Hindlimb muscle (tissue), 1 donor: ENCODE data around the gene RBM33. TPM values are rescaled to one million over a fixed set of nuclear protein-coding genes. Genes with fewer than 3 reads are reported as not detected.

ENCODE experiments used
- DNase-seq: peaks from one replicate; pipeline ENCODE4 v3.0.0-alpha.2; 2013
- polyA plus RNA-seq: library from polyadenylated mRNA; unstranded; fragments of 120-200 nt; gene quantifications from one replicate; pipeline ENCODE4 v1.2.1, GENCODE V29; 2013; ENCODE audit not compliant: insufficient read length

Gene RBM33
- polyA plus RNA-seq, 1 donor = 28.4 TPM

- no peak for DNase-seq
Measured at GRCh38 chr7:155694851-155695250, 50.4 kb downstream of the RBM33 start.

DNA sequence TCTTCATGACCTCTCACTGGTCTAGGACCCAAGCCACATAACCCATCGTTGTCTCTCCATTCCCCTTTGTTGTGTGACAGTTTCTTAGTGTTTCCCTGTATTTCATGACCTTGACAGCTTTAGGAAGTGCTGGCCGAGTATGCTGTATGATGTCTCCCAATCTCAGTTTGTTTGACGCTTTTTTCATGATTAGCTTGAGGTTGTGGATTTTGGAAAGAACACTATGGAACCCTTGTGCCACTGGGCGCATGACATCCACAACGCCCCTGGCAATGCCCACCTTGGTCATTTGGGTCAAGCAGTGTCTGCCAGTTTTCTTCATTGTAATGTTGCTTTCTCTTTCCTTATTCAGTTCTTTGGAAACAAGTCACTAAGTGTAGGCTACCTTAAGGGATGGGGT is 52.3 kb downstream of the RBM33 start:
- DNase-seq = no peak

- DNase-seq = no peak
Measured at GRCh38 chr7:155698633-155699032, 54.2 kb downstream of the RBM33 start.

DNA sequence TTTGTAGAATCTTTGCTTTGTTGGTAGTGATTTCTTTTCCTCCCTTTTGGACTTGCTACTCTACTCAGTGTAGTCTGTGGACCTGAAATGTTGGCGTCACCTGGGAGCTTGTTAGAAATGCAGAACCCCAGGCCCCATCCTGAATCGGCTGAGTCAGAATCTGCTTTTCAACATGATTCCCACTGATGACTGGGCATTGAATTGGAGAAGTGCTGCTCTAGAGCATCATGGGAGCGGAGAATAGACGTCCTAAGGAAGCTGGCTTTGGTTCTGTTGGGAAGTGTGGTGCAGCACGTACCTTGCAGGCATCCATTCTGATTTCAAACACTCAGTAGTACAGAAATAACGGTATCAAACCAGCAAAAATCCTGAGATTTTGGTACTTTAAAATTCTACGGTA is 54.7 kb downstream of the RBM33 start:
- DNase-seq = no peak

GRCh38 chr7:155700847-155701246 is 56.4 kb downstream of the RBM33 start:
- no peak for DNase-seq

- no peak for DNase-seq
Measured at GRCh38 chr7:155701972-155702544, 57.6 kb downstream of the RBM33 start.

- no peak for DNase-seq
Measured at GRCh38 chr7:155702616-155703015, 58.2 kb downstream of the RBM33 start.

DNA sequence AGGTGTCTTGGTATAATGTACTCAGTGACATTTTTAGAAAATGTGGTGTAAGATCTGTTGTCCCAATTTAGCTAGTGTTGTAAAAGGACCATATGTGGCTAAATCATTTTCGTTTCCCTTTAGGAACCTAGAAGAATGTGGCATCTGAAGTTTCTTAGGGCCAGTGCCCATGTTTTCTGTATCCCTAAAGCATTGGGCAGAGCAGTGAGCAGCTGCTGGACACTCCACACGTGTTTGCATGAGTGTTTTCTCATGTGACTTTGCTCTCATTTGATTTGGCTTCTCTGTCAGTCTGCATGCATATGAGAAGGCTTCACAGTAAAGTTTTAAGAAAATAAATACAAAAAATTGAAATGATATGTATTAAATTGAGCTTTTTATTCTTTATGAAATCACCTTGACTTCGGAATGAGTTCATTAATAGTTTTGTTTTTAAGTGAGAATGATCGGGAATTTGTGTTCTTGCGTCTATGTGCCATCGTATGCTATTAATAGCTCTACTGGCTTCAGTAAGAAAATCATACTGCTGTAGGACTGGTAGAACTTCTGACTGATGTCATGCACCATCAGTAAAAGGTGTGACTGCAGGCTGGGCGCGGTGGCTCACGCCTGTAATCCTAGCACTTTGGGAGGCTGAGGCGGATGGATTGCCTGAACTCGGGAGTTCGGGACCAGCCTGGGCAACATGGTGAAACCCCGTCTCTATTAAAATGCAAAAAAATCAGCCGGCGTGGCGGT is 61.3 kb downstream of the RBM33 start:
- DNase-seq = no peak

- DNase-seq = no peak
Measured at GRCh38 chr7:155706376-155706775, 61.9 kb downstream of the RBM33 start.

GRCh38 chr7:155709453-155709852 is 65.0 kb downstream of the RBM33 start:
- no peak for DNase-seq

- no peak for DNase-seq
Measured at GRCh38 chr7:155710031-155710430, 65.6 kb downstream of the RBM33 start.

GRCh38 chr7:155710530-155710929 is 66.1 kb downstream of the RBM33 start:
- no peak for DNase-seq

GRCh38 chr7:155711081-155711480 is 66.6 kb downstream of the RBM33 start:
- no peak for DNase-seq

DNA sequence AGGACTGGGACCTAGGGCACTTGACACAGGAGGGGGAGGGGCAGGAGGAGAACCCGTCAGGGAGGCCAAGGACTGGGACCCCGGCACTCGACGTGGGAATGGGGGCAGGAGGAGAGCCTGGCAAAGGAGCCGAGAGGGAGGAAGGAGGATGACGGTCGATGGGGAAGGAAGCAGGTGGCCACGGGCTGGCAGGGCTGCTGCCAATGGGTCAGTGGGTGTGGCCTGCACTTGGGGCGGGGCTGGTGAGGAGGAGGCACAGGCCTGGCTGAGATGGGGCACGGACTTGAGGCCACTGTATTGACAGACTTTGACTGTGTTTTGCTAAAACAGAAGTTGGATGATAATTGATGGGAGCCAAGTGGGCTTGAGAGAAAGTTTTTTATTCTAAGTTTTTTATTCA is 68.9 kb downstream of the RBM33 start:
- no peak for DNase-seq

DNA sequence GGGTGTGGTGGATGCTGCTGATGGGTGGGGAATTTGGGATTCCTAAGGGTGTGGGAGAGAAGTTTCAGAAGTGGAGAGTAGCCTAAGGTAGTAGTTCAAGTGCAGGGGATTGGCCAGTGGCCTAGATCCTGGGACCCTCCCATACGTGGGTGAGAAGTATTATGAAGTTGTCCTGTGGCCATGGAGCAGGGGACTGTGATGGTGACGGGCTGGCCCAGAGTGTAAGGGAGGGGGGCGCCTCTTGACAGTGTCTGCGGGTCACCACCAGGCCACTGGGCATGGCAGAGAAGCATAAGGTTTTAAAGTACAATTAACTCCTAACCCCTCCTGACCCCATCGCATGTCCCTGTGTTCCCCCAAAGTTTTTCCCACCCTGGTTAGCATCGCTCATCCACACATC is 70.2 kb downstream of the RBM33 start:
- no peak for DNase-seq

DNA sequence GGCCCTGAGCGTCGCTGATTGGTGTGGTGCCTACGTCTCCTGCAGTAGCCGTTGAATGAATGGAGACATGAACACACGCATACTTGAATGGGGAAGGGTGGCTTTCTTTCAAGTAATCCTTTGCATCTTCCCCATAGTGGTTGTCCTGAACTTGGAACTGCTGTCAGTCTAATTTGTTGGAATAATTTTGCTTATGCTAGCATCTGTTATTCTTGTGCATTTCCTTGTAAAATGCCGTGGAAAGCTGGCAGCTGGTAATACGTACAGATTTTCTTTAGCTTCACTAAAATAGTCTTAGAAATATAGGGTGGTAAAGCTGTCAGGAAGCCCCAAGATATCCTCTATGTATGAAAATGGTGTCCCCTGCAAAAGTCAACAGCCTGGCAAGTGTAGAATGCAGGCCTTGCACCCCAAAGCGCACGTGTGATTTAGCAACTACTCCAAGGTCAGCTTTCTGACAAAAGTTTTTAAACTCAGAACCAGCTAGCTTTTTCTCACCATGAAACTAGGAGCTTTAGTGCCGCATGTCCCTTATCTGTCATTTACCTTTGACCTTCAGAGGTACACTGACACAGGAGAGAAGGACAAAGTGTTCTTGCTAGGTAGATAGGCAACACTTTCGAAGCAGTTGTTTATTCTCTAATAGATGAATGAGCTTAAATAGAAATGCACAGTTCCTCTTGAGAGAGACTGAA is 70.8 kb downstream of the RBM33 start:
- no peak for DNase-seq

- DNase-seq = no peak
Measured at GRCh38 chr7:155717010-155717744, 72.7 kb downstream of the RBM33 start.

DNA sequence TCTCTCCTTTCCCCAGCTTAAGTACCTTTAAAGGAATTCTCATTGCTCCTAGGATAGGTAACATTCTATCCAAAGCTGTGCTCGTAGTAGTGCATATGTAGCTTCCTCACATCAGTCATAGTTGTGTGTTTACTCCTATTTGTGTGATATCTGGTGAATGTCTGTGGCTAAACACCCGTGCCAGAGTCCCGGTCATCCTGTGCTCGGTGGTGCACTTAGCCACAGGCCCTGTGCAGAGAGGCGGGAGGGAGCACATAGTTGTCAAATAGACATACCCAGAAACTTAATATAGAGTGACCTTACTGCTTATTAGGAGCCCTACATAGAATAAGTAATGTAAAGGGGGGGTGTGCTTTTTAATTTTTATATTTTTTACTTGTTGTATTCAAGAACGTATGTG is 76.6 kb downstream of the RBM33 start:
- no peak for DNase-seq

DNA sequence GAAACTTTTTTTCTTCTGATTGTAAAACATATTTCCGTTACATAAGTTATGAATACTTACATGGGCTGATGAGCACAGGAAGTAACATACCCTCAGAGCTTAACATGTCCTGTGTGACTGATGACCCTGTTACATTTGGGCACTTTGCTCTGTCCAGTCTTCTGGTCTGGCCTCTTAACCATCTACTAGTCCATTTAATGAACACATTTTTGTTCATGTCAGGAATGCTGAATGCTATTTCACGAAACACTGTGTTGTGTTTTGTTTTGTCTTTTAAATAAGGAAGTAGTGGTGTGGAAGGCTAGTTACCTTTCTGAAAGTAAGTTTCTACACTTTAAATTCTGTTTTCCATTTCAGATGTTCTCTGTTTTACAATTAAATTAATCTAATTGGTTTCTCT is 77.7 kb downstream of the RBM33 start:
- DNase-seq = no peak

DNA sequence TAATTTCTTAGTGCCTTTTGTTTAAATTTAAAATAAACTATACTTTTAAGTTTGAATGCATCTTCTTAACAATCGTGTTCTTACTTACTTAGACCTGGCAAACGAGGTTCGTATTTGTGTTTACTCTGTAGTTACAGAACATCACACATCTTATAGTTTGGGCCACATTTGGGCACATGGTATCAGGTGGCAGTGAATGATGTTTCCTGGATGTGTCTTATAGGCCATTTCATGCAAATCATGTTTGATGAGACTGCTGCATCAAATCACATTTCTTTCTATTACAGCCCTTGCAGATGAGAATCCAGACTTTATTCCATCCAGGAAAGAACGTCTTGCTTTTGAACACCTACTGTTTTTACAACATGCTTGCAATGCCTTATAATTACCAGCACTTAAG is 78.5 kb downstream of the RBM33 start:
- no peak for DNase-seq

DNA sequence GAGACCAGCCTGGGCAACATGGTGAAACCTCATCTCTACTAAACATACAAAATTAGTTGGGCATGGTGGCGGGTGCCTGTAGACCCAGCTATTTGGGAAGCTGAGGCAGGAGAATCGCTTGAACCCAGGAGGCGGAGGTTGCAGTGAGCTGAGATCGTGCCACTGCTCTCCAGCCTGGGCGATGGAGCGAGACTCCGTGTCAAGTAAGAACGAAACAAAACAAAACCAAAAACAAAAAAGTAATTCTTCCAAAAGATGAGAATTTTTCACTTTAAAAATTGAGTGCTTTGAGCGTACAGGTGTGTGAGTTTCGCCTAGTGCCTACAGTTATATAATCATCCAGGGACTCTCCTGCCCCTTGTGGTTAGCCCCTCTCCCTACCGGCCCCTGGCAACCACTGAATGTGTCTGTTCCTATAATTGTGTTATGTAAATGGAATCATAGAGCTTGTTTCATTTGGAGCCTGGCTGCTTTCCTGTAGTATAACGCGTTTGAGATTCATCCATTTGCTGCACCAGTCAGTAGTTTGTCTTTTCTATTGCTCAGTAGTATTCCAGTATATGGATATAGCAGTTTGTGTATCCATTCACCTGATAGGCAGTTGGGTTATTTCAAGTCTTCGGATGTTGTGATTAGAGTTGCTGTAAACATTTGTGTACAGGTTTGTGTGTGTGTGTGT is 80.0 kb downstream of the RBM33 start:
- DNase-seq = no peak

- DNase-seq = no peak
Measured at GRCh38 chr7:155725006-155725355, 80.5 kb downstream of the RBM33 start.

DNA sequence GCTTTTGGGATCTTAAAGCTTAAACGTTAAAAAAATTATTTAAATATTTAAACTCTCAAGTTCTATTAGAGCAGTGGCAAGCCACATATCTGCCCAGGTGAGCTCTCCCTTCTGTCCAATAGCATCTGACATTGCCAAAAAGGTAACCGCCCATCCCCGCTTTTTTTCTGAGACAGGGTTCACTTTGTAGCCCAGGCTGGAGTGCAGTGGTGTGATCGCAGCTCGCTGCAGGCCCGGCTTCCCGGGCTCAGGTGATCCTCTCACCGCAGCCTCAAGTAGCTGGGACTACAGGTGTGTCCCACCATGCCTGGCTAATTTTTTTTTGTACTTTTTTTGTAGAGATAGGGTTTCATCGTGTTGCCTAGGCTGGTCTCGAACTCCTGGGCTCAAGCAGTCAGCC is 83.2 kb downstream of the RBM33 start:
- DNase-seq = no peak
